ENCODE results near the gene MCF2L2. TPM values are rescaled to one million over a fixed set of nuclear protein-coding genes. Genes with fewer than 3 reads are reported as not detected.

The MCF2L2 gene
- total and polyA plus RNA-seq, 9 donors: 0.09 to 0.56 (median 0.24) TPM

GRCh38 chr3:183300996-183301562 lies 127.3 kb downstream of the MCF2L2 start:
- Histone ChIP-seq H3K27ac (ENCODE audit: low read length) (no peak overlapping the region), H3K9me3 (replicated peaks; ENCODE audit: control insufficient read depth, low read depth, low read length) (no peaks in the 10 kb centered on the region), H3K4me1 (ENCODE audit: control insufficient read depth, insufficient read depth, low read length) (peaks cover 19% of the 10 kb centered on the region), H3K27me3 (ENCODE audit: control insufficient read depth, insufficient read depth, low read length) (no peaks in the 10 kb centered on the region), H3K36me3 (ENCODE audit: control insufficient read depth, insufficient read depth, low read length) (no peaks in the 10 kb centered on the region), H3K4me3 (ENCODE audit: low read length) (no peak overlapping the region)
- no peak for DNase-seq
- 90% methylated on average over 4 of the region's 6 CpGs for WGBS (ENCODE audit: insufficient coverage)

- Histone ChIP-seq H3K36me3 (ENCODE audit: control insufficient read depth, insufficient read depth, low read length) (no peaks in the 10 kb centered on the region), H3K4me1 (ENCODE audit: control insufficient read depth, insufficient read depth, low read length) (peaks cover 19% of the 10 kb centered on the region), H3K27ac (ENCODE audit: low read length) (no peak overlapping the region), H3K9me3 (replicated peaks; ENCODE audit: control insufficient read depth, low read depth, low read length) (no peaks in the 10 kb centered on the region), H3K4me3 (ENCODE audit: low read length) (no peak overlapping the region), H3K27me3 (ENCODE audit: control insufficient read depth, insufficient read depth, low read length) (no peaks in the 10 kb centered on the region)
- 83% methylated on average over 2 of the region's 4 CpGs for WGBS (ENCODE audit: insufficient coverage)
- DNase-seq: no peak
Observed at GRCh38 chr3:183299976-183300375, 128.4 kb downstream of the MCF2L2 start.

- no peaks in the 10 kb centered on the region for H3K27me3 ChIP-seq (ENCODE audit: control insufficient read depth, insufficient read depth, low read length)
- H3K9me3 ChIP-seq (replicated peaks; ENCODE audit: control insufficient read depth, low read depth, low read length): no peaks in the 10 kb centered on the region
- H3K27ac ChIP-seq (ENCODE audit: low read length): peak overlapping the region; percentile 77
- H3K4me1 ChIP-seq (ENCODE audit: control insufficient read depth, insufficient read depth, low read length): peaks cover 19% of the 10 kb centered on the region
- 12% methylated on average over 3 of the region's 5 CpGs for WGBS (ENCODE audit: insufficient coverage)
- peak overlapping the region; percentile 1 for H3K4me3 ChIP-seq (ENCODE audit: low read length)
- no peaks in the 10 kb centered on the region for H3K36me3 ChIP-seq (ENCODE audit: control insufficient read depth, insufficient read depth, low read length)
- DNase-seq: peak; percentile 89
Observed at GRCh38 chr3:183298701-183299153, 129.7 kb downstream of the MCF2L2 start.

GRCh38 chr3:183296944-183297343 lies 131.5 kb downstream of the MCF2L2 start:
- Histone ChIP-seq H3K27ac (ENCODE audit: low read length) (no peak overlapping the region), H3K4me1 (ENCODE audit: control insufficient read depth, insufficient read depth, low read length) (peaks cover 12% of the 10 kb centered on the region)

GRCh38 chr3:183295211-183295610 lies 133.2 kb downstream of the MCF2L2 start:
- Histone ChIP-seq H3K4me3 (ENCODE audit: low read length) (no peak overlapping the region), H3K36me3 (ENCODE audit: control insufficient read depth, insufficient read depth, low read length) (no peaks in the 10 kb centered on the region), H3K4me1 (ENCODE audit: control insufficient read depth, insufficient read depth, low read length) (peaks cover 9% of the 10 kb centered on the region), H3K27me3 (ENCODE audit: control insufficient read depth, insufficient read depth, low read length) (no peaks in the 10 kb centered on the region), H3K27ac (ENCODE audit: low read length) (no peak overlapping the region), H3K9me3 (replicated peaks; ENCODE audit: control insufficient read depth, low read depth, low read length) (no peaks in the 10 kb centered on the region)
- WGBS (ENCODE audit: insufficient coverage): 44% methylated on average over 2 of the region's 3 CpGs
- DNase-seq: no peak

More at GRCh38 chr3:183296944-183297343, 131.5 kb downstream of the MCF2L2 start:
- H3K36me3 ChIP-seq (ENCODE audit: control insufficient read depth, insufficient read depth, low read length): no peaks in the 10 kb centered on the region
- no peaks in the 10 kb centered on the region for H3K9me3 ChIP-seq (replicated peaks; ENCODE audit: control insufficient read depth, low read depth, low read length)
- no peak for DNase-seq
- 93% methylated on average over 10 of the region's 12 CpGs for WGBS (ENCODE audit: insufficient coverage)
- no peaks in the 10 kb centered on the region for H3K27me3 ChIP-seq (ENCODE audit: control insufficient read depth, insufficient read depth, low read length)
- no peak overlapping the region for H3K4me3 ChIP-seq (ENCODE audit: low read length)

GRCh38 chr3:183293966-183294365 lies 134.5 kb downstream of the MCF2L2 start:
- Histone ChIP-seq H3K27ac (ENCODE audit: low read length) (no peak overlapping the region), H3K4me1 (ENCODE audit: control insufficient read depth, insufficient read depth, low read length) (peaks cover 4% of the 10 kb centered on the region), H3K9me3 (replicated peaks; ENCODE audit: control insufficient read depth, low read depth, low read length) (no peaks in the 10 kb centered on the region), H3K27me3 (ENCODE audit: control insufficient read depth, insufficient read depth, low read length) (no peaks in the 10 kb centered on the region), H3K36me3 (ENCODE audit: control insufficient read depth, insufficient read depth, low read length) (no peaks in the 10 kb centered on the region), H3K4me3 (ENCODE audit: low read length) (no peak overlapping the region)
- no CpG with 5 or more reads among the region's 2 CpGs for WGBS (ENCODE audit: insufficient coverage)
- no peak for DNase-seq

- no peak for DNase-seq
- no peak overlapping the region for H3K27ac ChIP-seq (ENCODE audit: low read length)
- no peak overlapping the region for H3K4me3 ChIP-seq (ENCODE audit: low read length)
- H3K27me3 ChIP-seq (ENCODE audit: control insufficient read depth, insufficient read depth, low read length): no peaks in the 10 kb centered on the region
- no peaks in the 10 kb centered on the region for H3K4me1 ChIP-seq (ENCODE audit: control insufficient read depth, insufficient read depth, low read length)
- H3K36me3 ChIP-seq (ENCODE audit: control insufficient read depth, insufficient read depth, low read length): no peaks in the 10 kb centered on the region
- H3K9me3 ChIP-seq (replicated peaks; ENCODE audit: control insufficient read depth, low read depth, low read length): no peaks in the 10 kb centered on the region
- WGBS (ENCODE audit: insufficient coverage): 60% methylated on average over 1 of the region's 4 CpGs
Observed at GRCh38 chr3:183291497-183292031, 136.9 kb downstream of the MCF2L2 start.

- no peak overlapping the region for H3K4me3 ChIP-seq (ENCODE audit: low read length)
- H3K27me3 ChIP-seq (ENCODE audit: control insufficient read depth, insufficient read depth, low read length): no peaks in the 10 kb centered on the region
- H3K9me3 ChIP-seq (replicated peaks; ENCODE audit: control insufficient read depth, low read depth, low read length): no peaks in the 10 kb centered on the region
- H3K36me3 ChIP-seq (ENCODE audit: control insufficient read depth, insufficient read depth, low read length): no peaks in the 10 kb centered on the region
- H3K27ac ChIP-seq (ENCODE audit: low read length): no peak overlapping the region
- H3K4me1 ChIP-seq (ENCODE audit: control insufficient read depth, insufficient read depth, low read length): peaks cover 9% of the 10 kb centered on the region
- WGBS (ENCODE audit: insufficient coverage): 100% methylated on average over 2 of the region's 2 CpGs
- no peak for DNase-seq
Observed at GRCh38 chr3:183290216-183290615, 138.2 kb downstream of the MCF2L2 start.

GRCh38 chr3:183288117-183288516 lies 140.3 kb downstream of the MCF2L2 start:
- no CpG with 5 or more reads among the region's 2 CpGs for WGBS (ENCODE audit: insufficient coverage)
- no peak overlapping the region for H3K27ac ChIP-seq (ENCODE audit: low read length)

GRCh38 chr3:183287301-183287971 lies 141.0 kb downstream of the MCF2L2 start:
- H3K36me3 ChIP-seq (ENCODE audit: control insufficient read depth, insufficient read depth, low read length): no peaks in the 10 kb centered on the region
- H3K27ac ChIP-seq (ENCODE audit: low read length): no peak overlapping the region
- DNase-seq: peak; percentile 73
- no peaks in the 10 kb centered on the region for H3K27me3 ChIP-seq (ENCODE audit: control insufficient read depth, insufficient read depth, low read length)
- H3K4me3 ChIP-seq (ENCODE audit: low read length): no peak overlapping the region
- H3K4me1 ChIP-seq (ENCODE audit: control insufficient read depth, insufficient read depth, low read length): peaks cover 10% of the 10 kb centered on the region
- WGBS (ENCODE audit: insufficient coverage): 44% methylated on average over 5 of the region's 9 CpGs
- H3K9me3 ChIP-seq (replicated peaks; ENCODE audit: control insufficient read depth, low read depth, low read length): no peaks in the 10 kb centered on the region

More at GRCh38 chr3:183288117-183288516, 140.3 kb downstream of the MCF2L2 start:
- H3K9me3 ChIP-seq (replicated peaks; ENCODE audit: control insufficient read depth, low read depth, low read length): no peaks in the 10 kb centered on the region
- H3K36me3 ChIP-seq (ENCODE audit: control insufficient read depth, insufficient read depth, low read length): no peaks in the 10 kb centered on the region
- DNase-seq: no peak
- no peak overlapping the region for H3K4me3 ChIP-seq (ENCODE audit: low read length)
- no peaks in the 10 kb centered on the region for H3K27me3 ChIP-seq (ENCODE audit: control insufficient read depth, insufficient read depth, low read length)
- peaks cover 10% of the 10 kb centered on the region for H3K4me1 ChIP-seq (ENCODE audit: control insufficient read depth, insufficient read depth, low read length)
